ENCODE data around the gene C1orf87.

GRCh38 chr1:59976194-59977074, 97.1 kb downstream of the C1orf87 start:
- TF ChIP-seq POLR2A (IDR thresholded peaks at IDR 0.05) = no peak
- TF ChIP-seq CTCF (IDR thresholded peaks at IDR 0.05 in 8 of 11, conservative IDR thresholded peaks at IDR 0.05 in 3 of 11) = peak; percentile 57 to 92 (median 82)
- no peak for TF ChIP-seq POLR2AphosphoS5 (IDR thresholded peaks at IDR 0.05)

All from spleen (tissue), 7 donors.